GM21619 (cell line): ENCODE measurements around the gene CDK6.

Experiments used
- ATAC-seq: cut with Tn5 transposase; IDR thresholded peaks from one replicate; pipeline ENCODE4 v1.9.1; 2021; ENCODE audit not compliant: unreplicated experiment

The CDK6 gene

GRCh38 chr7:92847305-92847704 lies 10.9 kb upstream of the CDK6 start:
- ATAC-seq = no peak

GRCh38 chr7:92845736-92846135 lies 9.4 kb upstream of the CDK6 start:
- no peak for ATAC-seq

- no peak for ATAC-seq
Observed at GRCh38 chr7:92843781-92844180, 7.4 kb upstream of the CDK6 start.

GRCh38 chr7:92843034-92843760 lies 6.8 kb upstream of the CDK6 start:
- ATAC-seq = no peak

- ATAC-seq = no peak
Observed at GRCh38 chr7:92841192-92841591, 4.8 kb upstream of the CDK6 start.

GRCh38 chr7:92840316-92840715 lies 3.9 kb upstream of the CDK6 start:
- no peak for ATAC-seq

- ATAC-seq = no peak
Observed at GRCh38 chr7:92839901-92840300, 3.5 kb upstream of the CDK6 start.

GRCh38 chr7:92838934-92839333 lies 2.6 kb upstream of the CDK6 start:
- ATAC-seq = no peak

GRCh38 chr7:92837000-92837749 lies 802 bp upstream of the CDK6 start:
- no peak for ATAC-seq

- ATAC-seq = no peak
Observed at GRCh38 chr7:92835851-92836488, 403 bp downstream of the CDK6 start.

GRCh38 chr7:92835261-92835850 lies 1.0 kb downstream of the CDK6 start:
- ATAC-seq = no peak

GRCh38 chr7:92834507-92835260 lies 1.7 kb downstream of the CDK6 start:
- no peak for ATAC-seq

GRCh38 chr7:92833766-92834506 lies 2.4 kb downstream of the CDK6 start:
- ATAC-seq = peak; percentile 48

- ATAC-seq = peak; percentile 49
Observed at GRCh38 chr7:92833024-92833765, 3.2 kb downstream of the CDK6 start.

GRCh38 chr7:92832534-92833023 lies 3.8 kb downstream of the CDK6 start:
- ATAC-seq = no peak

GRCh38 chr7:92831716-92832533 lies 4.4 kb downstream of the CDK6 start:
- no peak for ATAC-seq

- no peak for ATAC-seq
Observed at GRCh38 chr7:92830532-92831110, 5.8 kb downstream of the CDK6 start.

- no peak for ATAC-seq
Observed at GRCh38 chr7:92830027-92830426, 6.3 kb downstream of the CDK6 start.
